Activated naive CD4-positive, alpha-beta T cell treated with anti-CD3 and anti-CD28 coated beads, Interleukin-2, amount 10 ng/mL, durations not matched to agents 7 days and 5 days (primary cell): ENCODE results near the gene RNF208.

Experiments used
- CTCF ChIA-PET: fragments of 350-600 bp; sonication (Branson Sonifier 250); formaldehyde crosslinking; loops from one replicate; lab custom pipeline; 2021; ENCODE audit warnings: antibody characterized with exemption; lab: Charles Lee
- DNase-seq: peaks from one replicate; pipeline ENCODE4 v3.0.0-alpha.2; 2020
- H3K27ac Mint-ChIP-seq: one replicate; pipeline ENCODE4 v1.8.0; 2021; ENCODE audit warnings: mild to moderate bottlenecking, moderate library complexity, mixed read lengths
- H3K27me3 Mint-ChIP-seq: one replicate; pipeline ENCODE4 v1.8.0; 2021; ENCODE audit warnings: mild to moderate bottlenecking, mixed read lengths
- H3K36me3 Mint-ChIP-seq: one replicate; pipeline ENCODE4 v1.8.0; 2021; ENCODE audit warnings: mixed read lengths
- H3K4me1 Mint-ChIP-seq: one replicate; pipeline ENCODE4 v1.8.0; 2021; ENCODE audit warnings: mixed read lengths
- H3K4me3 Mint-ChIP-seq: one replicate; pipeline ENCODE4 v1.8.0; 2021; ENCODE audit warnings: mild to moderate bottlenecking, moderate library complexity, mixed read lengths
- H3K9me3 Mint-ChIP-seq: one replicate; pipeline ENCODE4 v1.8.0; 2021; ENCODE audit warnings: mixed read lengths

The RNF208 gene

GRCh38 chr9:137237759-137238726 is 16.0 kb upstream of the RNF208 start:
- no peak overlapping the region for H3K4me3 Mint-ChIP-seq
- CTCF ChIA-PET = interaction anchor here (0.8 to 2.5 kb wide), 8 partner anchors 9 to 174 kb away, joined by 3 to 45 read pairs (median 6); partner anchors contain the start of genes CYSRT1, NELFB and RNF224
- peaks cover 14% of the 10 kb centered on the region for H3K27me3 Mint-ChIP-seq
- H3K27ac Mint-ChIP-seq = peak overlapping the region; percentile 71
- no peaks in the 10 kb centered on the region for H3K9me3 Mint-ChIP-seq
- no peak for DNase-seq
- peaks cover 32% of the 10 kb centered on the region for H3K4me1 Mint-ChIP-seq
- H3K36me3 Mint-ChIP-seq = peaks cover 15% of the 10 kb centered on the region

- peaks cover 18% of the 10 kb centered on the region for H3K27me3 Mint-ChIP-seq
- peaks cover 4% of the 10 kb centered on the region for H3K36me3 Mint-ChIP-seq
- no peaks in the 10 kb centered on the region for H3K9me3 Mint-ChIP-seq
- no peak overlapping the region for H3K4me3 Mint-ChIP-seq
- peaks cover 22% of the 10 kb centered on the region for H3K4me1 Mint-ChIP-seq
- no peak overlapping the region for H3K27ac Mint-ChIP-seq
- DNase-seq = no peak
- CTCF ChIA-PET = interaction anchor here (0.6 to 2.5 kb wide), 30 partner anchors 10 to 190 kb away, joined by 3 to 45 read pairs (median 4); partner anchors contain the start of genes CYSRT1, DPP7, NELFB and RNF224
These were observed 14.9 kb upstream of the RNF208 start for GRCh38 chr9:137236936-137237421.

- Mint-ChIP-seq H3K36me3 (peaks cover 3% of the 10 kb centered on the region), H3K4me1 (peaks cover 22% of the 10 kb centered on the region), H3K27ac (no peak overlapping the region), H3K9me3 (no peaks in the 10 kb centered on the region), H3K4me3 (no peak overlapping the region), H3K27me3 (peaks cover 21% of the 10 kb centered on the region)
- peak; percentile 95 for DNase-seq
- CTCF ChIA-PET = interaction anchor here (0.6 to 2.5 kb wide), 29 partner anchors 11 to 189 kb away, joined by 3 to 45 read pairs (median 4); partner anchors contain the start of genes CYSRT1, DPP7, NELFB and RNF224
These were observed 14.3 kb upstream of the RNF208 start for GRCh38 chr9:137236238-137236935.

- no peak overlapping the region for H3K27ac Mint-ChIP-seq
- CTCF ChIA-PET = interaction anchor here (0.8 to 2.5 kb wide), 13 partner anchors 10 to 188 kb away, joined by 3 to 45 read pairs (median 6); partner anchors contain the start of genes CYSRT1, DPP7, RNF224 and SAPCD2
These were observed 13.6 kb upstream of the RNF208 start for GRCh38 chr9:137235424-137236237.

GRCh38 chr9:137234758-137235423 is 12.9 kb upstream of the RNF208 start:
- CTCF ChIA-PET = interaction anchor here (0.8 kb wide), 1 partner anchor 15 kb away, joined by 4 read pairs; no protein-coding TSS in a partner anchor
- peaks cover 22% of the 10 kb centered on the region for H3K27me3 Mint-ChIP-seq
- no peaks in the 10 kb centered on the region for H3K36me3 Mint-ChIP-seq
- no peaks in the 10 kb centered on the region for H3K9me3 Mint-ChIP-seq
- peaks cover 19% of the 10 kb centered on the region for H3K4me1 Mint-ChIP-seq
- H3K4me3 Mint-ChIP-seq = no peak overlapping the region
- no peak for DNase-seq
- H3K27ac Mint-ChIP-seq = no peak overlapping the region

More at GRCh38 chr9:137235424-137236237, 13.6 kb upstream of the RNF208 start:
- H3K36me3 Mint-ChIP-seq = no peaks in the 10 kb centered on the region
- H3K4me3 Mint-ChIP-seq = no peak overlapping the region
- H3K9me3 Mint-ChIP-seq = no peaks in the 10 kb centered on the region
- DNase-seq = no peak
- peaks cover 18% of the 10 kb centered on the region for H3K27me3 Mint-ChIP-seq
- H3K4me1 Mint-ChIP-seq = peaks cover 19% of the 10 kb centered on the region

GRCh38 chr9:137234055-137234697 is 12.1 kb upstream of the RNF208 start:
- CTCF ChIA-PET = no interaction called here
- no peak for DNase-seq
- Mint-ChIP-seq H3K4me3 (no peak overlapping the region), H3K36me3 (no peaks in the 10 kb centered on the region), H3K9me3 (no peaks in the 10 kb centered on the region), H3K27me3 (peaks cover 26% of the 10 kb centered on the region), H3K4me1 (peaks cover 13% of the 10 kb centered on the region), H3K27ac (no peak overlapping the region)

- peaks cover 7% of the 10 kb centered on the region for H3K4me1 Mint-ChIP-seq
- H3K27ac Mint-ChIP-seq = no peak overlapping the region
These were observed 11.3 kb upstream of the RNF208 start for GRCh38 chr9:137233143-137233980.

GRCh38 chr9:137232510-137232909 is 10.5 kb upstream of the RNF208 start:
- no peak overlapping the region for H3K27ac Mint-ChIP-seq
- H3K4me1 Mint-ChIP-seq = peaks cover 6% of the 10 kb centered on the region
- H3K4me3 Mint-ChIP-seq = no peak overlapping the region
- no peaks in the 10 kb centered on the region for H3K36me3 Mint-ChIP-seq
- CTCF ChIA-PET = no interaction called here
- peaks cover 36% of the 10 kb centered on the region for H3K27me3 Mint-ChIP-seq
- H3K9me3 Mint-ChIP-seq = no peaks in the 10 kb centered on the region
- DNase-seq = no peak

More at GRCh38 chr9:137233143-137233980, 11.3 kb upstream of the RNF208 start:
- H3K36me3 Mint-ChIP-seq = no peaks in the 10 kb centered on the region
- H3K27me3 Mint-ChIP-seq = peaks cover 33% of the 10 kb centered on the region
- no peak overlapping the region for H3K4me3 Mint-ChIP-seq
- CTCF ChIA-PET = no interaction called here
- no peaks in the 10 kb centered on the region for H3K9me3 Mint-ChIP-seq
- no peak for DNase-seq

GRCh38 chr9:137232101-137232500 is 10.1 kb upstream of the RNF208 start:
- Mint-ChIP-seq H3K4me3 (no peak overlapping the region), H3K27me3 (peaks cover 38% of the 10 kb centered on the region), H3K9me3 (no peaks in the 10 kb centered on the region), H3K4me1 (peaks cover 6% of the 10 kb centered on the region), H3K27ac (no peak overlapping the region), H3K36me3 (no peaks in the 10 kb centered on the region)
- DNase-seq = no peak
- CTCF ChIA-PET = no interaction called here

GRCh38 chr9:137231372-137232039 is 9.5 kb upstream of the RNF208 start:
- H3K4me1 Mint-ChIP-seq = peaks cover 5% of the 10 kb centered on the region
- DNase-seq = no peak
- CTCF ChIA-PET = no interaction called here
- H3K4me3 Mint-ChIP-seq = no peak overlapping the region
- H3K36me3 Mint-ChIP-seq = no peaks in the 10 kb centered on the region
- H3K27ac Mint-ChIP-seq = no peak overlapping the region
- H3K9me3 Mint-ChIP-seq = no peaks in the 10 kb centered on the region
- peaks cover 38% of the 10 kb centered on the region for H3K27me3 Mint-ChIP-seq

GRCh38 chr9:137230705-137231371 is 8.8 kb upstream of the RNF208 start, which contains the start of gene SLC34A3:
TSS of gene SLC34A3 (plus strand) at chr9:137230901. CDS start at chr9:137231703, 802 bp downstream.
- Mint-ChIP-seq H3K4me3 (no peak within 1 kb of the TSS), H3K36me3 (no peaks in the 10 kb centered on the region), H3K4me1 (peaks cover 8% of the 10 kb centered on the region), H3K27ac (no peak within 1 kb of the TSS), H3K9me3 (no peaks in the 10 kb centered on the region), H3K27me3 (peaks cover 38% of the 10 kb centered on the region)
- CTCF ChIA-PET = interaction anchor here (0.6 kb wide), 1 partner anchor 40 kb away, joined by 3 read pairs; no protein-coding TSS in a partner anchor
- no peak for DNase-seq
